ENCODE measurements around the gene OPN5. TPM values are rescaled to one million over a fixed set of nuclear protein-coding genes. Genes with fewer than 3 reads are reported as not detected.

Gene OPN5
- polyA plus RNA-seq, 1 of the 3 experiments (the other 2 are of a cell fraction) = not detected

GRCh38 chr6:47736083-47736700 is 45.6 kb upstream of the OPN5 start:
- Histone ChIP-seq H3K27me3 (ENCODE audit: insufficient read depth) (no peaks in the 10 kb centered on the region; the same call in 1 of the 2 replicates), H3K9me3 (no peaks in the 10 kb centered on the region), H3K4me3 (ENCODE audit: low read depth in 2 of 2, low read length in 1 of 2) (no peak overlapping the region), H4K20me1 (ENCODE audit: insufficient read depth) (no peaks in the 10 kb centered on the region), H3F3A (replicated peaks; ENCODE audit: insufficient read depth) (peaks cover under 1% of the 10 kb centered on the region), H3K9me2 (no peaks in the 10 kb centered on the region), H3K4me2 (no peak overlapping the region), H3K4me1 (ENCODE audit: control insufficient read depth in 1 of 2, insufficient read depth in 2 of 2, low read depth in 1 of 2, low read length in 1 of 2) (no peaks in the 10 kb centered on the region), H3K79me2 (ENCODE audit: insufficient read depth) (no peaks in the 10 kb centered on the region), H3K9ac (no peak overlapping the region), H3K27ac (ENCODE audit: low read depth in 2 of 2, low read length in 1 of 2) (no peak overlapping the region), H2AFZ (ENCODE audit: low read depth) (no peak overlapping the region), H3K36me3 (replicated peaks in 1 of 2; ENCODE audit: control insufficient read depth in 1 of 2, insufficient read depth in 2 of 2, low read length in 1 of 2) (no peaks in the 10 kb centered on the region)
- no peak for DNase-seq
- POLR2A ChIA-PET = no interaction called here
- WGBS (ENCODE audit: low lambda C conversion rate) = 3% methylated on average over 7 of the region's 7 CpGs
- no peak for TF ChIP-seq REST (IDR thresholded peaks at IDR 0.05; ENCODE audit: low read depth, low read length)
- no peak for TF ChIP-seq MEF2A (IDR thresholded peaks at IDR 0.05; ENCODE audit: borderline replicate concordance, low read depth)
- no peak for TF ChIP-seq NFIC (IDR thresholded peaks at IDR 0.05; ENCODE audit: borderline replicate concordance)
- no peak for TF ChIP-seq GABPA (IDR thresholded peaks at IDR 0.05; ENCODE audit: low read depth)
- TF ChIP-seq MXI1 (IDR thresholded peaks at IDR 0.05; ENCODE audit: low read depth, low read length) = no peak
- no peak for TF ChIP-seq SIN3A (IDR thresholded peaks at IDR 0.05; ENCODE audit: borderline replicate concordance, low read depth, low read length)
- TF ChIP-seq, protein P1, sequence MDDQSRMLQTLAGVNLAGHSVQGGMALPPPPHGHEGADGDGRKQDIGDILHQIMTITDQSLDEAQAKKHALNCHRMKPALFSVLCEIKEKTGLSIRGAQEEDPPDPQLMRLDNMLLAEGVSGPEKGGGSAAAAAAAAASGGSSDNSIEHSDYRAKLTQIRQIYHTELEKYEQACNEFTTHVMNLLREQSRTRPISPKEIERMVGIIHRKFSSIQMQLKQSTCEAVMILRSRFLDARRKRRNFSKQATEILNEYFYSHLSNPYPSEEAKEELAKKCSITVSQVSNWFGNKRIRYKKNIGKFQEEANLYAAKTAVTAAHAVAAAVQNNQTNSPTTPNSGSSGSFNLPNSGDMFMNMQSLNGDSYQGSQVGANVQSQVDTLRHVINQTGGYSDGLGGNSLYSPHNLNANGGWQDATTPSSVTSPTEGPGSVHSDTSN (IDR thresholded peaks at IDR 0.05) = no peak
- TF ChIP-seq, protein P2, sequence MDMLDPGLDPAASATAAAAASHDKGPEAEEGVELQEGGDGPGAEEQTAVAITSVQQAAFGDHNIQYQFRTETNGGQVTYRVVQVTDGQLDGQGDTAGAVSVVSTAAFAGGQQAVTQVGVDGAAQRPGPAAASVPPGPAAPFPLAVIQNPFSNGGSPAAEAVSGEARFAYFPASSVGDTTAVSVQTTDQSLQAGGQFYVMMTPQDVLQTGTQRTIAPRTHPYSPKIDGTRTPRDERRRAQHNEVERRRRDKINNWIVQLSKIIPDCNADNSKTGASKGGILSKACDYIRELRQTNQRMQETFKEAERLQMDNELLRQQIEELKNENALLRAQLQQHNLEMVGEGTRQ (IDR thresholded peaks at IDR 0.05; ENCODE audit: borderline replicate concordance, low read depth, low read length) = no peak
- TF ChIP-seq, protein P3, sequence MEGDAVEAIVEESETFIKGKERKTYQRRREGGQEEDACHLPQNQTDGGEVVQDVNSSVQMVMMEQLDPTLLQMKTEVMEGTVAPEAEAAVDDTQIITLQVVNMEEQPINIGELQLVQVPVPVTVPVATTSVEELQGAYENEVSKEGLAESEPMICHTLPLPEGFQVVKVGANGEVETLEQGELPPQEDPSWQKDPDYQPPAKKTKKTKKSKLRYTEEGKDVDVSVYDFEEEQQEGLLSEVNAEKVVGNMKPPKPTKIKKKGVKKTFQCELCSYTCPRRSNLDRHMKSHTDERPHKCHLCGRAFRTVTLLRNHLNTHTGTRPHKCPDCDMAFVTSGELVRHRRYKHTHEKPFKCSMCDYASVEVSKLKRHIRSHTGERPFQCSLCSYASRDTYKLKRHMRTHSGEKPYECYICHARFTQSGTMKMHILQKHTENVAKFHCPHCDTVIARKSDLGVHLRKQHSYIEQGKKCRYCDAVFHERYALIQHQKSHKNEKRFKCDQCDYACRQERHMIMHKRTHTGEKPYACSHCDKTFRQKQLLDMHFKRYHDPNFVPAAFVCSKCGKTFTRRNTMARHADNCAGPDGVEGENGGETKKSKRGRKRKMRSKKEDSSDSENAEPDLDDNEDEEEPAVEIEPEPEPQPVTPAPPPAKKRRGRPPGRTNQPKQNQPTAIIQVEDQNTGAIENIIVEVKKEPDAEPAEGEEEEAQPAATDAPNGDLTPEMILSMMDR (IDR thresholded peaks at IDR 0.05) = no peak
- no peak for TF ChIP-seq POLR2AphosphoS5 (IDR thresholded peaks at IDR 0.05; ENCODE audit: low read depth, low read length)
- no peak for TF ChIP-seq FOSL2 (IDR thresholded peaks at IDR 0.05; ENCODE audit: borderline replicate concordance, low read depth)
- no peak for TF ChIP-seq TCF12 (IDR thresholded peaks at IDR 0.05)
- no peak for TF ChIP-seq IRF3 (IDR thresholded peaks at IDR 0.05; ENCODE audit: low read depth, low read length)
- TF ChIP-seq USF1 (IDR thresholded peaks at IDR 0.05; ENCODE audit: borderline replicate concordance, low read depth) = no peak
- no peak for TF ChIP-seq GATA2 (CRISPR knock-in tag; IDR thresholded peaks at IDR 0.05)
- CTCF ChIA-PET = no interaction called here

Data from SK-N-SH (cell line).